ENCODE results near the gene ARL14EPL. TPM values are rescaled to one million over a fixed set of nuclear protein-coding genes. Genes with fewer than 3 reads are reported as not detected.

The ARL14EPL gene
- total and polyA plus RNA-seq, 2 donors (not counting 3 experiments of a cell fraction or from before 2014, with no cell fraction given) = 0.10 to 0.58 TPM

- Histone ChIP-seq H3K27ac (ENCODE audit: insufficient read depth, low read depth, low read length) (no peak overlapping the region), H3K4me2 (ENCODE audit: insufficient read depth, low read length) (no peak overlapping the region), H3K4me3 (replicated peaks in 1 of 3; ENCODE audit: insufficient read depth in 1 of 3, low read depth in 1 of 3, low read length in 3 of 3) (no peak overlapping the region), H3K9me1 (replicated peaks; ENCODE audit: control insufficient read depth, extremely low read depth, insufficient read depth, low read length) (no peaks in the 10 kb centered on the region), H3K4me1 (ENCODE audit: control insufficient read depth, extremely low read depth, insufficient read depth, low read length) (no peaks in the 10 kb centered on the region), H2AFZ (ENCODE audit: low read depth, low read length) (no peak overlapping the region), H3K27me3 (ENCODE audit: control insufficient read depth in 2 of 2, insufficient read depth in 2 of 2, low read length in 2 of 2) (no peaks in the 10 kb centered on the region), H3K9ac (replicated peaks; ENCODE audit: extremely low read depth, insufficient read depth, low read length) (no peak overlapping the region), H3K79me2 (ENCODE audit: control insufficient read depth, insufficient read depth, low read length) (peaks cover 17% of the 10 kb centered on the region), H3K9me3 (replicated peaks; ENCODE audit: control insufficient read depth, insufficient read depth, low read length) (no peaks in the 10 kb centered on the region), H4K20me1 (replicated peaks; ENCODE audit: control insufficient read depth, extremely low read depth, insufficient read depth, low read length) (no peaks in the 10 kb centered on the region), H3K36me3 (ENCODE audit: control insufficient read depth in 2 of 2, extremely low read depth in 1 of 2, insufficient read depth in 2 of 2, low read length in 2 of 2) (peaks cover 4 to 12% of the 10 kb centered on the region in 2 experiments)
- intact Hi-C loops (cut with micrococcal nuclease) = no loop called here
- POLR2A ChIA-PET = no interaction called here
- no TSS peak for BruUV-seq (replicated peaks)
- CTCF ChIA-PET = no interaction called here
- DNase-seq (ENCODE audit: low read depth, low spot score) (no peak), FAIRE-seq (no peak)
- TF ChIP-seq MYC (IDR thresholded peaks at IDR 0.05; ENCODE audit: low read depth, low read length) (no peak), MAX (IDR thresholded peaks at IDR 0.05; ENCODE audit: insufficient read depth, insufficient read length) (no peak), GATA2 (IDR thresholded peaks at IDR 0.05; ENCODE audit: insufficient read depth, insufficient read length, low read depth, low read length) (no peak), POLR2AphosphoS5 (IDR thresholded peaks at IDR 0.05; ENCODE audit: insufficient read depth, low read depth, low read length) (no peak), JUN (IDR thresholded peaks at IDR 0.05; ENCODE audit: borderline replicate concordance, insufficient read depth, insufficient read length, low read depth) (no peak), POLR2A (IDR thresholded peaks at IDR 0.05; ENCODE audit: low read depth, low read length) (no peak), CTCF (IDR thresholded peaks at IDR 0.05; ENCODE audit: extremely low read depth in 1 of 2, insufficient read depth in 1 of 2, low read depth in 1 of 2, low read length in 2 of 2) (no peak), EZH2 (IDR thresholded peaks at IDR 0.05; ENCODE audit: borderline replicate concordance, low read depth, low read length, severe bottlenecking) (no peak), FOS (IDR thresholded peaks at IDR 0.05; ENCODE audit: borderline replicate concordance, insufficient read depth, low read length) (no peak)
- dilution Hi-C loops (cut with MboI; ENCODE audit: extremely low pct_ligation_motif_present, low sequenced_read_pairs) = no loop called here
Observed at GRCh38 chr5:116091416-116091815, 59.1 kb downstream of the ARL14EPL start.
